WERI-Rb-1 (cell line): ENCODE results near the gene GCC2.
"Not testable (repeated sequence)": the region's sequence is repeated elsewhere in the genome, so short reads cannot be mapped to it uniquely, and the experiment has no call there.

Experiments used
- DNase-seq: peaks from one replicate; pipeline ENCODE4 v3.0.0-alpha.2; 2020
- H3K27ac ChIP-seq: fragments of 250-450 bp; sonication (Bioruptor Pico); 2 replicates; pipeline ENCODE4 v1.5.1; 2020; ENCODE audit warnings: mild to moderate bottlenecking, moderate library complexity
- H3K27me3 ChIP-seq: fragments of 250-450 bp; sonication (Bioruptor Pico); 2 replicates; pipeline ENCODE4 v1.5.1; 2021; ENCODE audit warnings: mild to moderate bottlenecking, low read depth, moderate library complexity; ENCODE audit not compliant: insufficient read depth, severe bottlenecking
- H3K36me3 ChIP-seq: fragments of 250-450 bp; sonication (Bioruptor Pico); 2 replicates; pipeline ENCODE4 v1.5.1; 2020; ENCODE audit warnings: mild to moderate bottlenecking, moderate library complexity
- H3K4me3 ChIP-seq: 2 replicates; pipeline ENCODE4 v1.5.1; 2011; ENCODE audit warnings: low read depth, mild to moderate bottlenecking, control low read depth, low read length
- H3K9me3 ChIP-seq: fragments of 250-450 bp; sonication (Bioruptor Pico); 2 replicates; pipeline ENCODE4 v1.5.1; 2021; ENCODE audit warnings: mild to moderate bottlenecking, moderate library complexity; ENCODE audit not compliant: severe bottlenecking
- CTCF ChIP-seq: IDR thresholded peaks from 2 replicates; pipeline ENCODE4 v1.5.1; 2011; ENCODE audit warnings: low read depth, mild to moderate bottlenecking, control low read depth, inconsistent platforms, low read length

Gene GCC2

DNA sequence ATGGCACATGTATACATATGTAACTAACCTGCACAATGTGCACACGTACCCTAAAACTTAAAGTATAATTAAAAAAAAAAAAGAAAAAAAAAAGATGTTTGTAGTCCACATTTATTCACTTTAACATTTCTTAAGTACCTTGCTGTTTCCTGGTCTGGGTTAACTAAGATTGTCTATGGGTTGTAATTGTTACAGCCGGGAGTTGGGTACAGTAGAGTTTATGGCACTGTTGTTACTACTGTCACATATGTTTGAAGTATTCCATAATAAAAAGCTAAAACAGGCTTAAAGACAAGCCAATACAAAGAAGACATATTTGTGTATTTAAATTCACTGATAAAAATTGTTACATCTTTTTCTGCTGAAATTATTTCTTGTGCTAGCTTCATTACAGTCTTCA, 36.2 kb downstream of the GCC2 start:
- no peak for DNase-seq
- Histone ChIP-seq H3K9me3 (no peaks in the 10 kb centered on the region), H3K36me3 (peaks cover 36% of the 10 kb centered on the region), H3K27ac (no peak overlapping the region), H3K4me3 (no peak overlapping the region), H3K27me3 (no peaks in the 10 kb centered on the region)
- no peak for TF ChIP-seq CTCF

GRCh38 chr2:108490506-108491122, 41.6 kb downstream of the GCC2 start:
- H3K4me3 ChIP-seq = no peak overlapping the region
- H3K36me3 ChIP-seq = peaks cover 37% of the 10 kb centered on the region
- TF ChIP-seq CTCF = no peak
- H3K9me3 ChIP-seq = no peaks in the 10 kb centered on the region
- no peak overlapping the region for H3K27ac ChIP-seq
- no peak for DNase-seq
- H3K27me3 ChIP-seq = no peaks in the 10 kb centered on the region

GRCh38 chr2:108491848-108492247, 42.8 kb downstream of the GCC2 start:
- Histone ChIP-seq H3K27ac (no peak overlapping the region), H3K36me3 (peaks cover 32% of the 10 kb centered on the region), H3K27me3 (no peaks in the 10 kb centered on the region), H3K9me3 (no peaks in the 10 kb centered on the region), H3K4me3 (no peak overlapping the region)
- DNase-seq = no peak
- no peak for TF ChIP-seq CTCF

DNA sequence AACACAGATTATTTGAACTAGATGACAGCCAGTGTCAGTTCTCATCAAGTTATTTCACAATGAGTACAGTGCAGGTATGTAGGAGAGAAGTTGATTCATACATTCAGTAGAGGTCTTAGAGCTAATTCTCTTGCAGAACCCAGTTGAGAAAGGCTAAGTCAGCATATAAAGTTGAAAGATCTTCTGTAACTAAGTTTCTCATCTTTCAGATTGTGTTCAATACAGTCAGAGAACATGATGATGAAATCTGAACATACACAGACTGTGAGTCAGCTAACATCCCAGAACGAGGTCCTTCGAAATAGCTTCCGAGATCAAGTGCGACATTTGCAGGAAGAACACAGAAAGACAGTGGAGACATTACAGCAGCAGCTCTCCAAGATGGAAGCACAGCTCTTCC, 43.4 kb downstream of the GCC2 start:
- TF ChIP-seq CTCF = no peak
- H3K4me3 ChIP-seq = no peak overlapping the region
- peaks cover 36% of the 10 kb centered on the region for H3K36me3 ChIP-seq
- H3K9me3 ChIP-seq = no peaks in the 10 kb centered on the region
- H3K27me3 ChIP-seq = no peaks in the 10 kb centered on the region
- DNase-seq = no peak
- H3K27ac ChIP-seq = no peak overlapping the region

GRCh38 chr2:108496167-108496566, 47.2 kb downstream of the GCC2 start:
- not testable (repeated sequence) for DNase-seq, H3K4me3 ChIP-seq
- peaks cover 20% of the 10 kb centered on the region for H3K36me3 ChIP-seq

GRCh38 chr2:108507620-108508019, 58.6 kb downstream of the GCC2 start:
- not testable (repeated sequence) for H3K27ac ChIP-seq, DNase-seq, H3K36me3 ChIP-seq, H3K9me3 ChIP-seq, H3K4me3 ChIP-seq, H3K27me3 ChIP-seq

More at GRCh38 chr2:108496167-108496566, 47.2 kb downstream of the GCC2 start:
- not testable (repeated sequence) for H3K27ac ChIP-seq, H3K9me3 ChIP-seq, H3K27me3 ChIP-seq

DNA sequence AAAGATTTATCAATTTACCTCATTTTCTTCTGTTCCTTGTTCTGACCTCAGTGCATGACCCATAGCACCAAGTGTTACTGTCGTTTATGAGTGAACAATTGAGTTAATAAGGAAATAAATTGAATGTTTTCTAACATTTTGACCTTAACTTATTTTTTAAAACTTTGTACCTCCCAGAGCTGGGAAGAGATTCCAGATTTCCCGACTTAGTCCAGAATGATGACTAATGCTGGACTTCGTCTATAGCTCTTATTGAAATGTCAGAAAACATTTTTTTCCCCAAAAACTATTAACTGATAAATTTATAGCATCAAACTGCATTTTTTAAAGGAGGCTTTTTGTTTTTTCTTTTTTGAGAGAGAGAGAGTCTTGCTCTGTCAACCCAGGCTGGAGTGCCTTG, 63.4 kb downstream of the GCC2 start:
- not testable (repeated sequence) for DNase-seq, H3K9me3 ChIP-seq, H3K27me3 ChIP-seq, H3K27ac ChIP-seq, H3K36me3 ChIP-seq, H3K4me3 ChIP-seq

DNA sequence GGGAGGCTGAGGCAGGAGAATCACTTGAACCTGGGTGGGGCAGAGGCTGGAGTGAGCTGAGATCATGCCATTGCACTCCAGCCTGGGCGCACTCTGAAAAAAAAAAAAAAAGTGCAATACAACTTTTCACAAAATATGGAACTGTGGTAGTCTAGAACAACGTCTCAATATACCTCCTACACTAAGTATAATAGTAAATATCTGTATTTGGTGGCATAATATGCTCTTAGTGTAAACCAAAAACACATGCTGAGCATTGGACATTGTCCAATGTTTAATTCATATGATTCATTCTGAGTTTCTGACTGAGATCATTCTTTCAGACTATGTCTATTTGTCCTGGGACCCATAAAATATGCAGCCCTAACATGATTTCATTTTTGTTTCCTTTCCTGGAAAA, 65.5 kb downstream of the GCC2 start:
- DNase-seq, H3K27ac ChIP-seq: not testable (repeated sequence)

GRCh38 chr2:108524688-108525087, 75.7 kb downstream of the GCC2 start:
- H3K27me3 ChIP-seq, H3K4me3 ChIP-seq, H3K36me3 ChIP-seq, H3K27ac ChIP-seq, DNase-seq, H3K9me3 ChIP-seq: not testable (repeated sequence)

More for the DNA sequence above, 65.5 kb downstream of the GCC2 start:
- not testable (repeated sequence) for H3K27me3 ChIP-seq, H3K4me3 ChIP-seq, H3K9me3 ChIP-seq, H3K36me3 ChIP-seq

DNA sequence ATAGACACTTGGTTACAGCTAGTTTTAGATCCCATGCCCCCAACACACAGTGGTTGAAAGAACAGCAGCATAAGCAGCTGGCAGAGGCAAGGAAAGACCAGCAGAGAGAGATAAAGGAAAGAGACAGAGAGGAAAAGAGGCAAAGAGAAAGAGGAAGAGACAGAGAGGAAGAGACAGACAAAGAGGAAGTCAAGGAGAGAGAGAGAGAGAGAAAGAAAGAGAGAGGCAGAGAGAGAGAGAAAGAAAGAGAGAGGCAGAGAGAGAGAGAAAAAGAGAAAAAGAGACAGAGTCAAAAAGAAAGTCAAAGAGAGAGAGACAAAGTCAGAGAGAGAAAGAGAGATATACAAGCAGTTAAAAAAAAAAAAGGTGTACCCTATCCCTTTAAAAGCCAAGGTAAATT, 76.3 kb downstream of the GCC2 start:
- not testable (repeated sequence) for H3K27ac ChIP-seq, H3K4me3 ChIP-seq, DNase-seq

More for the DNA sequence above, 76.3 kb downstream of the GCC2 start:
- not testable (repeated sequence) for H3K9me3 ChIP-seq, H3K27me3 ChIP-seq, H3K36me3 ChIP-seq
